SK-N-SH (cell line): ENCODE measurements around the gene BCL7C. TPM values are rescaled to one million over a fixed set of nuclear protein-coding genes. Genes with fewer than 3 reads are reported as not detected.
"Not testable (repeated sequence)": the region's sequence is repeated elsewhere in the genome, so short reads cannot be mapped to it uniquely, and the experiment has no call there.

Experiments used
- CTCF ChIA-PET: fragments of 300-600, 350-600 bp; formaldehyde crosslinking; extraction: SDS; loops from one replicate; lab custom pipeline; 2021; lab: Yijun Ruan, JAX
- POLR2A ChIA-PET: fragments of 350-600 bp; sonication (Branson Sonifier 250); formaldehyde crosslinking; extraction: SDS; loops from one replicate; lab custom pipeline; 2020; ENCODE audit warnings: antibody characterized with exemption, inconsistent platforms; lab: Yijun Ruan, JAX
- DNase-seq: peaks from one replicate; pipeline ENCODE4 v3.0.0; 2012
- H2AFZ ChIP-seq: fragments of 200-600 bp; sonication (generic); 2 replicates; pipeline ENCODE4 v1.8.1; 2016; ENCODE audit warnings: antibody characterized with exemption, mild to moderate bottlenecking, low read depth
- H3F3A ChIP-seq: fragments of 200-600 bp; sonication (generic); replicated peaks from 2 replicates; pipeline ENCODE3; 2016; ENCODE audit warnings: antibody characterized with exemption, mild to moderate bottlenecking; ENCODE audit not compliant: insufficient read depth
- H3K27ac ChIP-seq, 2 experiments: fragments of 200-500 bp in 1 of 2; fragments of 200-600 bp in 1 of 2; sonication (Bioruptor generic) in 1 of 2; sonication (generic), shearing (Covaris generic) in 1 of 2; 2 replicates each; pipeline versions ENCODE4 v1.5.1 to v1.6.1; 2014 to 2016; ENCODE audit warnings: low read depth in 2 of 2, inconsistent platforms in 1 of 2, low read length in 1 of 2, mild to moderate bottlenecking in 1 of 2, mixed read lengths in 1 of 2
- H3K27me3 ChIP-seq: fragments of 200-600 bp; sonication (generic), shearing (Covaris generic); 2 replicates; pipeline ENCODE4 v1.6.1; 2016; ENCODE audit warnings: mixed run types; ENCODE audit not compliant: insufficient read depth
- H3K36me3 ChIP-seq, 2 experiments: fragments of 200-500 bp in 1 of 2; fragments of 200-600 bp in 1 of 2; sonication (Bioruptor generic) in 1 of 2; sonication (generic) in 1 of 2; replicated peaks in 1 of 2; 2 replicates each; pipeline versions ENCODE3 to v1.5.1; 2014 to 2016; ENCODE audit warnings: low read length in 1 of 2, mild to moderate bottlenecking in 1 of 2; ENCODE audit not compliant: insufficient read depth in 2 of 2, control insufficient read depth in 1 of 2
- H3K4me1 ChIP-seq, 2 experiments: fragments of 200-500 bp in 1 of 2; fragments of 200-600 bp in 1 of 2; sonication (Bioruptor generic) in 1 of 2; sonication (generic), shearing (Covaris generic) in 1 of 2; 2 replicates each; pipeline versions ENCODE4 v1.5.1 to v1.6.1; 2014 to 2016; ENCODE audit warnings: low read depth in 1 of 2, low read length in 1 of 2, mixed run types in 1 of 2; ENCODE audit not compliant: insufficient read depth in 2 of 2, control insufficient read depth in 1 of 2
- H3K4me2 ChIP-seq: fragments of 200-600 bp; sonication (generic), shearing (Covaris generic); 2 replicates; pipeline ENCODE4 v1.6.1; 2017; ENCODE audit warnings: mixed run types
- H3K4me3 ChIP-seq, 2 experiments: fragments of 200-500 bp in 1 of 2; fragments of 200-600 bp in 1 of 2; sonication (Bioruptor generic) in 1 of 2; sonication (generic), shearing (Covaris generic) in 1 of 2; 2 replicates each; pipeline versions ENCODE4 v1.5.1 to v1.8.1; 2014 to 2016; ENCODE audit warnings: low read depth in 2 of 2, inconsistent platforms in 1 of 2, low read length in 1 of 2, mild to moderate bottlenecking in 1 of 2, mixed read lengths in 1 of 2, moderate library complexity in 1 of 2
- H3K79me2 ChIP-seq: fragments of 200-600 bp; sonication (generic); 2 replicates; pipeline ENCODE4 v1.8.1; 2017; ENCODE audit warnings: mild to moderate bottlenecking; ENCODE audit not compliant: insufficient read depth
- H3K9ac ChIP-seq: fragments of 200-600 bp; sonication (generic); 2 replicates; pipeline ENCODE4 v1.6.1; 2017; ENCODE audit warnings: mixed run types
- H3K9me2 ChIP-seq: fragments of 200-600 bp; sonication (generic); 2 replicates; pipeline ENCODE4 v1.6.1; 2017; ENCODE audit warnings: mixed run types
- H3K9me3 ChIP-seq: fragments of 200-600 bp; sonication (generic); 2 replicates; pipeline ENCODE4 v1.6.1; 2017; ENCODE audit warnings: mixed run types, mild to moderate bottlenecking, moderate library complexity
- H4K20me1 ChIP-seq: fragments of 200-600 bp; sonication (generic); 2 replicates; pipeline ENCODE4 v1.6.1; 2017; ENCODE audit warnings: mild to moderate bottlenecking, mixed run types; ENCODE audit not compliant: insufficient read depth
- CTCF ChIP-seq: fragments of 200-600 bp; sonication (generic); IDR thresholded peaks from 2 replicates; pipeline ENCODE4 v1.6.1; 2017; ENCODE audit warnings: antibody characterized with exemption, mild to moderate bottlenecking, moderate library complexity
- FOSL2 ChIP-seq: IDR thresholded peaks from 2 replicates; pipeline ENCODE4 v1.4.0; 2012; ENCODE audit warnings: low read depth, mild to moderate bottlenecking, moderate library complexity, borderline replicate concordance
- FOXM1 ChIP-seq: IDR thresholded peaks from 2 replicates; pipeline ENCODE4 v1.4.0; 2012; ENCODE audit warnings: low read depth, mild to moderate bottlenecking
- JUND ChIP-seq: IDR thresholded peaks from 2 replicates; pipeline ENCODE4 v1.4.0; 2012
- MEF2A ChIP-seq: IDR thresholded peaks from 2 replicates; pipeline ENCODE4 v1.4.0; 2012; ENCODE audit warnings: low read depth, borderline replicate concordance
- NFIC ChIP-seq: IDR thresholded peaks from 2 replicates; pipeline ENCODE4 v1.4.0; 2012; ENCODE audit warnings: borderline replicate concordance
- NRF1 ChIP-seq: IDR thresholded peaks from 2 replicates; pipeline ENCODE4 v1.6.1; 2012; ENCODE audit warnings: low read depth, mild to moderate bottlenecking, low read length
- RAD21 ChIP-seq: IDR thresholded peaks from 2 replicates; pipeline ENCODE4 v1.6.1; 2012; ENCODE audit warnings: mild to moderate bottlenecking, low read length
- RCOR1 ChIP-seq: fragments of 150-350 bp; IDR thresholded peaks from 2 replicates; pipeline ENCODE4 v1.6.1; 2017; ENCODE audit warnings: antibody characterized with exemption, low read length
- SMC3 ChIP-seq: IDR thresholded peaks from 2 replicates; pipeline ENCODE4 v1.6.1; 2012; ENCODE audit warnings: low read depth, low read length, improper control_type of control experiment
- TCF12 ChIP-seq: IDR thresholded peaks from 2 replicates; pipeline ENCODE4 v1.4.0; 2012
- TEAD4 ChIP-seq: IDR thresholded peaks from 2 replicates; pipeline ENCODE4 v1.4.0; 2012; ENCODE audit warnings: mild to moderate bottlenecking, borderline replicate concordance; ENCODE audit not compliant: insufficient read depth
- USF1 ChIP-seq: IDR thresholded peaks from 2 replicates; pipeline ENCODE4 v1.4.0; 2012; ENCODE audit warnings: low read depth, borderline replicate concordance
- YY1 ChIP-seq: IDR thresholded peaks from 2 replicates; pipeline ENCODE4 v1.4.0; 2012; ENCODE audit warnings: low read depth, mild to moderate bottlenecking
- ZBTB33 ChIP-seq: IDR thresholded peaks from 2 replicates; pipeline ENCODE4 v1.4.0; 2012; ENCODE audit warnings: low read depth, borderline replicate concordance
- WGBS: methylation state at CpG from one replicate; pipeline ENCODE4 v1.1.6; 2017; ENCODE audit warnings: low lambda C conversion rate; 5-methylcytosine and 5-hydroxymethylcytosine counted together
- polyA plus RNA-seq, 3 experiments: library from polyadenylated mRNA; depleted of rRNA; stranded (reverse); fragments of >200 nt; gene quantifications; 2 replicates each; pipeline ENCODE4 v1.2.3, GENCODE V29; 2012

The BCL7C gene
- polyA plus RNA-seq, 1 of the 3 experiments (the other 2 are of a cell fraction), result 56.3 TPM

- no peak overlapping the region for H3K9ac ChIP-seq
- H3K4me3 ChIP-seq, result no peak overlapping the region; a peak in 1 of 4 replicates
- H3K36me3 ChIP-seq, result peaks cover 27 to 29% of the 10 kb centered on the region in 2 experiments
- H3K4me1 ChIP-seq, result peaks cover 0 to 7% of the 10 kb centered on the region in 2 experiments; a peak in 1 of 4 replicates
- ChIA-PET POLR2A (interaction anchor here (0.9 to 1.9 kb wide), 7 partner anchors 8 to 518 kb away, joined by 4 to 5 read pairs (median 4); partner anchors contain the start of genes FUS and SETD1A), CTCF (interaction anchor here (0.6 to 4.8 kb wide), 27 partner anchors 10 to 238 kb away, joined by 3 to 45 read pairs (median 4); partner anchors contain the start of genes CTF1, FBXL19, ORAI3 and PHKG2)
- H3K79me2 ChIP-seq, result peaks cover 19% of the 10 kb centered on the region; the same call in 1 of the 2 replicates
- 44% methylated on average over 6 of the region's 15 CpGs for WGBS
- H3K27me3 ChIP-seq, result no peaks in the 10 kb centered on the region
- no peaks in the 10 kb centered on the region for H3K9me3 ChIP-seq
- H3K27ac ChIP-seq, result no peak overlapping the region; a peak in 2 of 4 replicates
- peaks cover 18% of the 10 kb centered on the region for H3F3A ChIP-seq
- H4K20me1 ChIP-seq, result 0 out of 2 replicates have a peak, but pooled peaks cover 4% of the 10 kb centered on the region
- no peak for TF ChIP-seq TEAD4
- TF ChIP-seq SMC3, result peak; percentile 48
- no peak; the same call in 1 of the 2 replicates for TF ChIP-seq USF1
- TF ChIP-seq TCF12, result no peak
- TF ChIP-seq FOXM1, result no peak
- peak; percentile 83 for TF ChIP-seq CTCF
- TF ChIP-seq ZBTB33, result no peak
- TF ChIP-seq FOSL2, result no peak
- no peak for TF ChIP-seq RCOR1
- no peak for TF ChIP-seq JUND
- TF ChIP-seq NFIC, result no peak
- TF ChIP-seq MEF2A, result no peak
- peak; percentile 70 for TF ChIP-seq RAD21
- TF ChIP-seq YY1, result no peak
- TF ChIP-seq NRF1, result 0 out of 2 replicates have a peak, but pooled peaks have one; percentile 32
- H3K9me2 ChIP-seq, result no peaks in the 10 kb centered on the region
- no peak overlapping the region for H3K4me2 ChIP-seq
- no peak overlapping the region for H2AFZ ChIP-seq
- DNase-seq, result peak; percentile 90
These were observed 47.9 kb upstream of the BCL7C start for GRCh38 chr16:30941600-30942425.

GRCh38 chr16:30939571-30939970 lies 45.7 kb upstream of the BCL7C start:
- POLR2A ChIA-PET, result not testable (repeated sequence)
- WGBS, result 92% methylated on average over 8 of the region's 8 CpGs

More at GRCh38 chr16:30939571-30939970, 45.7 kb upstream of the BCL7C start:
- not testable (repeated sequence) for H3K4me1 ChIP-seq, H3K9ac ChIP-seq, H3K4me2 ChIP-seq, H3K9me3 ChIP-seq, H3K4me3 ChIP-seq, H2AFZ ChIP-seq, H3F3A ChIP-seq, H3K9me2 ChIP-seq, H4K20me1 ChIP-seq, H3K27me3 ChIP-seq, DNase-seq
- Histone ChIP-seq H3K27ac (peak overlapping the region in 1 of 2 experiments; percentile 75; a peak in 2 of 4 replicates), H3K79me2 (peaks cover 19% of the 10 kb centered on the region; the same call in 1 of the 2 replicates), H3K36me3 (peaks cover 26 to 27% of the 10 kb centered on the region in 2 experiments)
- CTCF ChIA-PET, result interaction anchor here (0.6 to 4.8 kb wide), 4 partner anchors 12 to 492 kb away, joined by 3 to 45 read pairs (median 3); partner anchors contain the start of gene ORAI3
